ENCODE measurements around the gene RNASE7.

RNASE7 gene

DNA sequence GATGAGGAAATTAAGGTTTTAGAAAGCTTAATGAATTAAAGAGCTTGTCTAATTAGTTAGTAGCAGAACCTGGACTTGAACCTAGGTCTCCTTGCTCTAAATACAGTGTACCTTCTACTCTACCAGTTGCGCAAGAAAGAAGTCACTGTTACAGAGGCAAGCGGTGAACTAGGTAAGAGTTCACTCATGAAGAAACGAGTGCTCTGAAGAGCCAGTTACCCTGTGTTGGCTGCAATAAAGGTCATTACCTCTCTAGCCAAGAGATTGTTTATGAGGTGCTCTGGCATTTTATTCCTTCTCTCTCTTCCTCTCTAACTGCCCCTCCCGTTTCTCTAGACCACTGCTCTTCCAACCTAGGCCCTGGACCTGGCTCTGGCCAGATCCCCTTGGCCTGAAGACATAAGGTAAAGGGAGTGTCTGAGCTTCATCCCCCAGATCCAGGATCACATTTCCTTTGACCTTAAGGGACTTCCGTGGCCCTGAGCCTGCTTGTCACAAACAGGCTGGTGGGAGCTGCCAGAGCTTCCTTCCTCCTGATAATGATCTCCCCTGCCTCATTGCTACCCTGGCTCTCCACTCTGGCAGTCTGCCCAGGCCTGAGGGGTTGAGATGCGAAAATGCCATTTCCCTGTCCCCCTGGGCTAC lies 1.9 kb downstream of the RNASE7 start:
- DNase-seq: no peak

DNA sequence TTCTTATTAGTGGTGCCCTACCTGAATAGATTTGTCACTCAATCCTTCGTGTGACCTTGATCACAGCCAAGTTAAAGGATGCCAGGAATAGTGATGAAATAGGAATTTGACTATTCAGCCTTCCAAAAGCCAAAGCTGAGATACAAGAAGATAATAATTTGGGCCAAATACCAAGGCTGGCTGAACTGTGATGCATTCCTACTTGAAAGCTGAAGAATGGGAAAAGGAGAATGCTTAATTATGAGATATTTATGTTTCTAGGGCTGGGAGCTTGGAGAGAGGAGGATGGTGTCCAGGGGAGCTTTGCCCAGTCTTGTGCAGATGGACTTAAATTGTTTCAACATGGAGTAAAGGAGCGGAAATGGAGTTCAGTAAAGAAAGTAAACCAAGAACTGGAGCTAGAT lies 5.2 kb downstream of the RNASE7 start:
- DNase-seq: no peak

DNA sequence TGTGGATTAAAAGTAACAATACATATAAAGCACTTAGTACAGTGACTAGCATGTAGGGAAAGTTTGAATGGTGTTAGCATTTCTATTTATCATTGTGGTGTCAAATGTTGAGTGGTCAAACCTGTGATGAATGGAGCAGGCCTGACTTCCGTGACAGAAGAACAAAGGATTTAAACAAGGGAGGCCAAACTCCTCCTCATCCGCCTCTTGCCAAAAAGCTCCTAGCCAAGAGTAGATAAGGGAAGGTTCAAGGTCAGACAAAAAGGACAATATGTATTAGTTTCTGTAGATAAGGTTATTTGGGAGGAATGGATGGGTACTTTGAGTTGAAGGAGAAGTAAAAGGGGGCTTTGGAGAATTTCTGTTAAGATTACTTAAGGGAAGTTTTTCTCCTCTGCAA lies 6.5 kb downstream of the RNASE7 start:
- DNase-seq: no peak

DNA sequence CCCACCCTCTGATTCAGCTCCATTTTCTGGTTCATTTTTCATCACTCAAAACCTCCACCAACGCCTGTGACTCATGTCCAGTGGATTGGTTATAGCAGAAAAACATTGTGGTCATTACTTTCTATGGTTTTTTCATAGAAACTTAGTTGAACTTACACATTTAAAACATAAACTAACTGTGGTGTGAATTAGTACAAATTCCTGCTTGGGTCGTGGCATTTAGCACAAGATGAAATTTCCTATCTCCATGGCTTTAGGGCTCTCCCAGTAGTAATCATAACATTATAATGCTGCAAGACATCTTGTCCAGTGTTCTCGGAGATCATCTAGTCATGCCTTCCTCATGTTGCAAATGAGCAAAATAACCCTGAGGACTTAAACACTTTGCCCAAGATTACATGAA lies 7.1 kb downstream of the RNASE7 start:
- DNase-seq: peak; percentile 52

DNA sequence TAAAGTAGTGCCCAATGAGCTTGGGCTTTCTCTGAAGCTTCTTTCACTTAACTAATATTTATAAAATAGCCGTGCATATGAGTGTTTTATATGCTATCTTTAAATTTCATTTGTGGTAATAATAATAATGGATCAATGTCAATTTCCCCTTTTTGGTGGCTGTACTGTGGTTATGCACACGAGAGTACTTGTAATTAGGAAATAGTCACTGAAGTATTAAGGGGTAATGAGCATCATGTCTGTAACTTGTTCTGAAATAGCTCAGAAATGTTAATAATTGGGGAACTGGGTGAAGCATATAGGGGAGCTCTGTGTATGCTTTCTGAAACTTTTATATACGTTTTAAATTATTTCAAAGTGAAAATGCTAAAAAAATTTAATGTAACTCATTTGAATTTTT lies 8.4 kb downstream of the RNASE7 start:
- no peak for DNase-seq

DNA sequence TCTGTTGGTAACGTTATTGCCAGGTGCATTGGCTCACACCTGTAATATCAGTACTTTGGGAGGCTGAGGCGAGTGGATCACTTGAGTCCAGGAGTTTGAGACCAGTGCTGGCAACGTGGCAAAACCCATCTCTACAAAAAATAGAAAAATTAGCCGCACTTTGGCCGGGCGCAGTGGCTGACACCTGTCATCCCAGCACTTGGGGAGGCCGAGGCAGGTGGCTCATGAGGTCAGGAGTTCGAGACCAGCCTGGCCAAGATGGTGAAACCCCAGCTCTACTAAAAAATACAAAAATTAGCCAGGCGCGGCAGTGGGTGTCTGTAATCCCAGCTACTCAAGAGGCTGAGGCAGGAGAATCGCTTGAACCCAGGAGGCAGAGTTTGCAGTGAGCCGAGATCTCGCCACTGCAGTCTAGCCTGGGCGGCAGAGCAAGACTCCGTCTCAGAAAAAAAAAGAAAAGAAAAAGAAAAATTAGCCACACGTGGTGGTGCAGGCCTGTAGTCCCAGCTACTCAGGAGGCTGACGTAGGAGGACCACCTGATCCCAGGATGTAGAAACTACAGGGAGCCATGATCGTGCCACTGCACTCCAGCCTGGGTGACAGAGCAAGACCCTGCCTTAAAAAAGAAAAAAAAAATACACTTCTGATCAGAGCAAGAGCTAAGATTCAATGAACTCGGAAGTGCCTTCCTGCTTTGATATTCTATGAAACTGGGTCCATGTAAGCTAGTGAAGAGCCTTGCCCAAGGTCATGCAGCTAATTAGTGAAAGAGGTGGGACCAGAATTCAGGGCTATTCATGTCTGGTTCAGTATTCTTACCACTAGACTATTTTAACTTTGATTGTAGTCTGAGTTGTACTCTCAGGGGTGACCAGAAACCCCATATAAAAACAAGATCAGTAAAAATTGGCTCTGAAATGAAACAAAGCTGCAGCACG lies 11.3 kb downstream of the RNASE7 start:
- DNase-seq: no peak

DNA sequence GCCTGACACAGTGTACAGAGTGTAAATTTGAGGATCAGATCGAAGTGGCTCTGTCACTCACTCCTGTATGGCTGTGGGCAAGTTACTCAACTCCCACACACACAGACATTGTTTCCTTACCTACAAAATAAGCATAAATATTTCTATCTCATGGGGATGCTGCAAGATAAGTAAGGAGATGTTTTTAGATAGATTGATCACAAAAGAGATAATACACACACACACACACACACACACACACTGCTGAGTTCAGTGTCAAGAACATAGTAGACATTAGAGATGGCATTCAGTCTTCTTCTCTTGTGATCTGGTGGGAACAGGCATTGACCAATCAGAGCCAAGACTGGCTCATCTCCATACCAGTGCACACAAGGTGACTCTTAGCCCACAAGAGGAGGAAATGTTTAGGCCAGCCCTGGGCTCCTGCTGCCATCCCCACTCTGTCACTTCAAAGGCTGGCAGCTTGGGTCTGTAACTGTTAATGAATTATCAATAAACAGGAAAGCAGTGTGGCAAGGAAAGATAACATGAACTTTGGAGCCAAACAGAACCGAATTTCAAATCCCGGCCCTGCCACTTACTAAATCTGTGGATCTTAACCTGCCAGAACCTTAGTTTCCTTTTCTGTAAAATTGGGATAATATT lies 12.1 kb downstream of the RNASE7 start:
- no peak for DNase-seq

DNA sequence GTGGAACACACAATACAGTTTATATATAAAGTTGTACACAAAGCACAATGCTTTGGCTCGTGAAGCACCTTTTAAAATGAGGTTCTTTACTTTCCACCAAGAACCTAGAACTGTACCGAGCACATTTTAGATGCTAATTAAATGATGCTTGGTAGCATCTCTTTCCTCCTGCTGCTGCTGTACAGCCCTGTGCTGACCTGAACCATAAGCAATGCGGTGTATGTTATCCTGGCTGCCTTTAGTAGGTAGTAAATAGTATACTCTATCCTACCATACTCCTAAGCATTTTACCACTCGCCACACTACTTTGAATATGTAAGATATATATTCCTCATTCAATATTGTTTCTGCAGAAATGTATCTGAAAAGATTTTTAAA lies 12.6 kb downstream of the RNASE7 start:
- DNase-seq: no peak

DNA sequence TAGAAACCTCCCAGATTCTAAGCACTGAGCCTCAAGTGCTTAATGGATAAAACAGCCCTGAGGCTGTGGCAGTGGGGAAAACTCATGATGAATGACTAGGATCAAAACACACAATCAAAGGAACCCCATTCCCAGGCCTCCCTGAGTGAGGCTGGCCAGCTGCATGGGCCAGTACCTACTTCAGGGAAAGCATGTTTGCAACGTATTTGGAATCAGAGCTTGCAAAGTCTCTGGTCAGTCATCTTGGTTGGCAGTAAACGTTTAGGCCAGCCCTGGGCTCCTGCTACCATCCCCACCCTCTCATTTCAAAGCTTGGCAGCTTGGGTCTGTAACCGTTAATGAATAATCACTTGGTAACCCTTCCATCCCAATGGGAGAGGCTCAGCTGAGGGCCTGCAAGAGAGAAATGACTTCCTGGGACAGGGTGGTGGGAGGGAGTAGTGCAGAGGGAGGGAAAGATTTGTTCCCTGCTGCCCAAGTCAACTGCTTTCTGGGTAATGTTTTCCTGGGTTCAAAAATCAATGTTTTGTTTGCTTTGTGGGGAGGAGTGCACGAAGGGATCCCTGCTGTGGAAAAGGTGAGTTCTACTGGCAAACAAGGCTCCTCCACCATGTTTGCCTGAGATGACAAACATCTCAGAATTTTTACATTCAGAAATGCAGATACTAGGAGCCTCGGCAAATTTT lies 13.4 kb downstream of the RNASE7 start:
- no peak for DNase-seq

DNA sequence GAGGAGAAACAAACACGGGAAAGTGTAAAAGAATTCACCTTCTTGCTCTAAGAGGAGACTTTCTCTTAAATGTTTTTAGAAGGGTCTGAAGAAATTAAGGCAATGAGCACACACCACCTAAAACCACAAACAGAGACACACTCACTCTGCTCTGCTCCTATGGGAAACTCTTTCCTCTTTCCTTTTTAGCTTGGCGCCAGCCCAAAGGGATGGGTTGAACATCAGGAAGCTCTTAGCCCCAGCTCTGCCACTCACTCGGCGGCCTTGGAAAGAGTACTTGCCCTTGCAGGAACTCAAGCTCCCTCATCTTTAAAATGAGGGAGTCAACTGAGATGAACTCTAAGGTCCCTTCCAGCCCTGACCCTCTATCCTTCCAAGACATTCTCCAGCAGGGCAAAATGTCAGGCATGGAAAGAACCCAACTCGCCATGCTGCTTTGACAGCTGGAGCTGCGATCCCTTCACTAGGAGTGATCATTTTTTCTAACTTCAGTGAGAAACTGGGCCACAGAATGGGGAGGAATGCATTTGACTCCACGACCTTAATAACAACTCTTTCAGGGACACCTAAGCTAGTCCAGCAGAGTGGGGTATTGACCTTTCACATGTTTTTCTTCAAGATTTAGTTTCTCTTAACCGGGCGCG lies 14.5 kb downstream of the RNASE7 start:
- peak; percentile 36 for DNase-seq

DNA sequence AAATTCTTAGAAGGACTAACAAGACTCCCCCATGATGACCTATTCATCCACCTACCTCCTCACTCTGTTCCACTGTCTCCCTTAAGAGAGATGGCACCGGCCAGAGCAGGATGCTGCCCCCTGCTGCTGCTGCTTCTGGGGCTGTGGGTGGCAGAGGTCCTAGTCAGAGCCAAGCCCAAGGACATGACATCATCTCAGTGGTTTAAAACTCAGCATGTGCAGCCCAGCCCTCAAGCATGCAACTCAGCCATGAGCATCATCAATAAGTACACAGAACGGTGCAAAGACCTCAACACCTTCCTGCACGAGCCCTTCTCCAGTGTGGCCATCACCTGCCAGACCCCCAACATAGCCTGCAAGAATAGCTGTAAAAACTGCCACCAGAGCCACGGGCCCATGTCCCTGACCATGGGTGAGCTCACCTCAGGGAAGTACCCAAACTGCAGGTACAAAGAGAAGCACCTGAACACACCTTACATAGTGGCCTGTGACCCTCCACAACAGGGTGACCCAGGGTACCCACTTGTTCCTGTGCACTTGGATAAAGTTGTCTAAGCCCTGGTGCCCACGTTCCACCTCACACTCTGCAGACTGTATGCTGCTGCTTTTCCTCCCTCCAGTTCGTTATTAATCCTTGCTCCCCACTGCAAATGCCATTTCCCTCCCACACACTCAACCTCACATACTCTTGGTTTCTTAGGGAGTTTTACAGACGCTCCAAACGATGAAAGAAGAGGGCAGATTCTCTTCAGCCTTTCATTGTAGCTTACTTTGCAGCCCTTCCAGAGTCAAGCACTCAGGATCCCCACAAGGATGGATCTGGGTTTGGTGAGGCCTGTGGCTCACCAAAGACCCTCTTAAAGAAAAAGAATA lies 15.9 kb downstream of the RNASE7 start, which contains the start of gene RNASE8:
TSS of gene RNASE8 (plus strand) at position 20 of the 873 bp plus-strand sequence. CDS start at position 91, 71 bp downstream.
- peak; percentile 68 for DNase-seq

DNA sequence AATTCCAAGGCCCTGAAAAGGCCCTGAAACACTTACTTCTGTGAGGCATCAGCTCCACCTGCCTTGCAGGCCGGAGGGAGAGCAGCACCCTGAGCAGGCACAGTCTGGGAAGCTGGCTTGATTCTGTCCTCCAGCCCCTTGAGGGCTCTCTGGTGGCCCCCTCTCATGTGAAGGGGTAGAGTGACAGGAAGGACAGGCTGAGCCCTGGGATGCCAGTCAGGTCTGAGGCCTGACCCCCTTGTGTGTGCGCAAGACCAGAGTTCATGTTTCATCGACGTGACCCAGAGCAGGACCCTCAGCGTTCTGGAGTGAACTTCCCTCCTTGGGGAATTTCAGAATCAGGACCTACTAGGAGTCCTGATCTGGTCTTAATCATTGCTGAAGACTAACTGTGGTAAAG lies 16.7 kb downstream of the RNASE7 start:
- DNase-seq: no peak

DNA sequence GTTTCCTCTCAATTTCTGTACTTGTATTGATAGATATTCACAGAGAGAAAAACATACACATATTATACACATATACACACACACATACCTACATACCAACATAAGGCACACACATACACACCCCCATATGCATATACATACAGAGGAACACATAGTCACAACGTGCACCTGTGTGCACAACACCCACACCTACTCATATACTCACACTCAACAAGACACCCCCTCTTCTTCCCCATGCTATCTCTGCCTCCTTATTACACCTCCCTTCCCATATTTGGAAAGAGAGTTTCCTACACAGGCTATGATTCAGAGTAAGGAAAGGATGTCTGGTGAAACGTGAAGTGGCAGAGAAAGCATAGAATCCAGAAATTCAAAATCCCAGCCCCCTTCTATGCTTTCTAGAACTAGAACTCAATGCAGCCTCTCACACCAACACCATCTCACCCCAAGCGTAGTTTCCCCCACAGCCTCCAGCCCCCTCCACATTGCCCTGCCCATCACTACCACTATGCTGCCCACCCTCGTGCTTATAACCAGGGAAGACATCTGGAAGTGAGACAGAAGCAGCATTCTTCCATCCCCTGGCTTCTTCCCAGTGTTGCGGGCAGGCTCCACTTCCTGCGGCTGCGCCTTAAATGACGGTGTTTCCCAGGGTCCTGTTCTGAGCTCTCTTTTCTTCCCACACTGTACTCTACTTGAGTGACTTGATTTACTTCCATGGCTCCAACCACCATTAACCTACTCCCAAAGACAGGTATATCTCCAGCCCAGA lies 17.9 kb downstream of the RNASE7 start:
- DNase-seq: peak; percentile 31

DNA sequence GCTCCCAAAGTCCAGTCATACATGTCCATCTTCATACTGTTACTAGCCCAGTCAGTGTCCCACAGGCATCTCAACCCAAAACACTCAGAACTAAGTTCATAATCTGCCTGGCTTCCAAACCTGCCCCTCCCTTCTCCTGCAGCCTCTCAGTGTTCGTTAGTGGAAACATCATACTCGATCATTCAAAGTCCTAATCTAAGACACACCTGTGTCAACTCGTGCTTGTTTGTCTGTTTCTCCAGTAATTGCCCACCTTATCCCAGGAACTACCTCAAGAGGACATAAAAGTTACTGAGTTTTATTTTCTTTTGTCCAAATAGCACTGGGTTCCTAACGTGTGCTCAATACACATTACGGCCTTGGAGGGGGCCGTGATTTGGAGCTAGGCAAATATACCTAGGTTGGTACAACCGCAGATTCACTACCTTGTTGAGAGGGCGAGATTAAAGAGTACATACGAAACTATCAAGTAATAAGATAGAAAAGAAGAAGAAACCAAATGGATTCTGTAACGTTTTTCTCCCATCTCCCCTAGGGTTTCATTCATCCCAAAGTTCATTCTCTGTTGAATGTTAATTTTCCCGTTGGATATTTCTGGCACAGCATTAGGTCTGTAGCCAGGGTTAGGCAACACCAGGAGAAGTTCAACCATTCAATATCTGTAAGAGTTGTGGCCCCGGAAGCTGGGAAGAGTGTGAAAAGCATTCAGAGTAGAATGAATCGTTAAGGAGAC lies 18.6 kb downstream of the RNASE7 start:
- DNase-seq: no peak

DNA sequence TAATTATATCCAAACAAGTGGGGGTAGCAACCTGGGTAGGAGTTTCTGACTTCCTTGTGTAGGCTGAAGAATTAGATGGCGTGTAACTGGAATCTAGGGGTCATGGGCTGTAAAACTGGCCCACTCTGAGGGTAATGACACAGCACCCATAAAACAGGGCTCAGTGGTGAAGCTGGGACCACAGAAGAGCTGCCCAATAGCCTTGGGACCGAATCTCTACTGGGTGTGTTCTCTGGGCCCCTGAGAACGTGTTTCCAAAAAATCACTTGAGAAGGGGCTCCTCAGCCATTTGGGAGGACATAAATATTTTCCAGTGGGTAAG lies 19.1 kb downstream of the RNASE7 start:
- DNase-seq: no peak

DNA sequence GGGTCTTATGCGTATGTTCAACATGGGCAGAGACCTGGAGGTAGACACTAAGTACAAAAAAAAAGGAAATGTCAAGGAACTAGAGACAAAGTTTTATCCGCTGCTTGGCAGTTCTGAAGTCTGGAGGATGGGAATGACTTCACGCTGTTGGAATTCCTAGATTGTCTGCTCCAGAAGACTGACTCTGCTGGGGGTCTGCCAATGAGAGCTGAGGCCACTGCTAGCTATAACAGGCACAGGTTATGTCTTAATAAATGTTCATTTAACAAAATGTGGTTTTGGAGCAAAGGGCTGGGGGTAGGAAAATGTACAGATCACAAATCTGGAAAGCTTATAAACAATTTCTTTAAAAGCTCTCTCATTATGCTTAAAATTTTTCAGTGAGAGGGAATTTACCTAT lies 21.3 kb downstream of the RNASE7 start:
- DNase-seq: peak; percentile 92

DNA sequence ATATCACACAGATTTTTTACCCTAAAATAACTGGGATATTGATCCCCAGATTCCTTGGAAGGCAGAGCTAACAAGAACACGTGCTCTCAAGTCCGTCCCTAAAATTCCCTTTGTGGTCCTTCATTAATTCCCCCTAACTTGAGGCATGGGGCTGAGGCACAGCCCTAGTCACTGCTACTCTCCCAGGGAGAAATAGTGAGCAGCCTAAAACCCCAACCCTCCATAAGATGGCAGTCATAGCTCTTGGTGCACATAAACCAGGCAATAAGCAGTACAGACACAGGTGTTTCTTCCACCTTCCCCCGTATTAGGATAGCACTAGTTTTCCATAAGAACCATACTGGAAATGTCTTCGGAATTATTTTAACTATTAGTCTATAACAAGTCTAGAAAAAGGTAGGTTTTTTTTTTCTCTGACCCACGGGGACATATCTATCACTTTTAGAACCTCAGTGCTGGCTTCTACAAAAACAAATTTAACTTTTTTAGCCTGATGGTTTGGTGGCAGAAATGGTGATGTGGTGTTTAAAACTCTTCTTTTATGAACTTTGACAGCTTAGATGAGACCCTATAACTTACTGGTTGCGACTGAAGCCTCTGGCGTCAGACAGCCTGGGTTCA lies 24.8 kb downstream of the RNASE7 start:
- DNase-seq: no peak

DNA sequence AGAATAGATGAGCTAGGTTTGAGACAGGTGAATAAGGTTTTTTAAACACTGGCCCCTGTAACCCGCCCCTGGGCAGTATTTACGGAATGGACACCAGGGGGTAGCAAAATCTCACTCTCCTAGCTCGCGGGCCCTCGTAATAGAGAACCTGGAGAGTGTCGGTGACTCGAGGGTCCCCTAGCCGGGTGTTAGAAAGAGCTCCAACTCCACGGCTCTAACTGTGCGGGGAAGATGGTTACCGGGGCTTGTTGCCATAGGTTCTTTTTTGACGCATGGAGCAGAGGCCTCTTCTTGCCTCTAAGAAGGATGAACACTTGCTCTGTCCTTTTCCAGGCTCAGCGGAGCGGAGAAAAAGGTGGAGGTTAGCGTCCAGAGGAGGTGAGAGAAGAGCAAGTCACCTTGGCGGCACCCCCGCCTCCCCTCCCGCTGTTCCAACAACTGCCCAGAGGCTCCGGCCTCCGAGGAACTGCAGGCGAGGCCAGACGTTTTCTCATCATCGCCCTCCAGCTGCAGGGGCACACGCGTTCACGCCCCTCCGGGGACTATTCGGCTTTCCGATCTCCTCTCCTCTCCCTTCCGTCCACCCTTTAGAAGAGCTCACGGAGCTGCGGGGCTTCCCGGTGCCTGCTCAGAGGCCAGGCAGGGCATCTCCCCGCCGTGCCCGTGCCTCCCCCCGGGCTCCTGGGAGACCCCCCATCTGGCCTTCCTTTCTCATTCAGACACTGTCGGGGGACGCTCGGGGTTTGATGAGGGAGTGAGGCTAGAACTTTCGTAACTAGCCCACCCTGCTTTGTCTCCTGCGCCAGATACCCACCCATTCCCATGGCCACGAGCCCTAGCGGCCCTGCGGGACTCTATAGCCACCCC lies 26.6 kb downstream of the RNASE7 start:
- peak; percentile 67 for DNase-seq

Measured in EL (cell line).